GM23338 (cell line): Measurements from ENCODE around the gene PSMB7. TPM values are rescaled to one million over a fixed set of nuclear protein-coding genes. Genes with fewer than 3 reads are reported as not detected.

Experiments used
- ATAC-seq: fragments of 200-7000 bp; cut with Tn5 transposase; 3 replicates; pipeline ENCODE4 v1.9.1; 2020
- DNase-seq: peaks from one replicate; pipeline ENCODE4 v3.0.0-alpha.2; 2015; ENCODE audit warnings: low spot score
- H2AFZ ChIP-seq: fragments of 200-600 bp; sonication (generic); 2 replicates; pipeline ENCODE4 v1.8.0; 2016; ENCODE audit warnings: antibody characterized with exemption, mild to moderate bottlenecking, moderate library complexity
- H3F3A ChIP-seq: fragments of 200-600 bp; sonication (generic); replicated peaks from 2 replicates; pipeline ENCODE4 v1.8.0; 2017; ENCODE audit warnings: antibody characterized with exemption, mixed run types, low read depth
- H3K27ac ChIP-seq: fragments of 200-600 bp; sonication (generic); 2 replicates; pipeline ENCODE4 v1.6.1; 2016; ENCODE audit warnings: low read depth
- H3K27me3 ChIP-seq: fragments of 200-600 bp; sonication (generic); 2 replicates; pipeline ENCODE4 v1.8.0; 2016; ENCODE audit warnings: mild to moderate bottlenecking, mixed run types, moderate library complexity; ENCODE audit not compliant: insufficient read depth
- H3K36me3 ChIP-seq: fragments of 200-600 bp; sonication (generic); 2 replicates; pipeline ENCODE4 v1.8.0; 2016; ENCODE audit warnings: mild to moderate bottlenecking; ENCODE audit not compliant: insufficient read depth
- H3K4me1 ChIP-seq: fragments of 200-600 bp; sonication (generic); 2 replicates; pipeline ENCODE4 v1.8.0; 2016; ENCODE audit warnings: mild to moderate bottlenecking, moderate library complexity; ENCODE audit not compliant: insufficient read depth
- H3K4me2 ChIP-seq: fragments of 200-600 bp; sonication (generic); 2 replicates; pipeline ENCODE4 v1.7.1; 2017; ENCODE audit warnings: mixed run types
- H3K4me3 ChIP-seq: fragments of 200-600 bp; sonication (generic); 2 replicates; pipeline ENCODE4 v1.6.1; 2016; ENCODE audit warnings: mixed run types
- H3K79me2 ChIP-seq: fragments of 200-600 bp; sonication (generic); replicated peaks from 2 replicates; pipeline ENCODE4 v1.8.0; 2017; ENCODE audit warnings: mild to moderate bottlenecking; ENCODE audit not compliant: insufficient read depth
- H3K9me2 ChIP-seq: fragments of 200-600 bp; sonication (generic); 2 replicates; pipeline ENCODE4 v1.8.0; 2017; ENCODE audit not compliant: insufficient read depth
- H4K20me1 ChIP-seq: fragments of 200-600 bp; sonication (generic); replicated peaks from 2 replicates; pipeline ENCODE4 v1.8.0; 2017; ENCODE audit warnings: mild to moderate bottlenecking; ENCODE audit not compliant: insufficient read depth
- H3K27ac Mint-ChIP-seq: 2 replicates; pipeline ENCODE4 v1.8.0; 2020; ENCODE audit warnings: inconsistent platforms, mild to moderate bottlenecking, moderate library complexity, mixed read lengths
- H3K27me3 Mint-ChIP-seq: 3 replicates; pipeline ENCODE4 v1.8.0; 2022; ENCODE audit warnings: low read depth, mild to moderate bottlenecking, moderate library complexity, mixed read lengths, inconsistent platforms; ENCODE audit not compliant: insufficient read depth, poor library complexity
- H3K36me3 Mint-ChIP-seq: 3 replicates; pipeline ENCODE4 v1.8.0; 2021; ENCODE audit warnings: low read depth, mild to moderate bottlenecking, inconsistent platforms, moderate library complexity, mixed read lengths
- H3K4me1 Mint-ChIP-seq: 3 replicates; pipeline ENCODE4 v1.8.0; 2020; ENCODE audit warnings: mild to moderate bottlenecking, inconsistent platforms, mixed read lengths
- H3K4me3 Mint-ChIP-seq: 3 replicates; pipeline ENCODE4 v1.8.0; 2021; ENCODE audit warnings: moderate library complexity, mild to moderate bottlenecking, inconsistent platforms, mixed read lengths
- H3K9me3 Mint-ChIP-seq: 3 replicates; pipeline ENCODE4 v1.8.0; 2020; ENCODE audit warnings: moderate library complexity, mild to moderate bottlenecking, inconsistent platforms, mixed read lengths
- CTCF ChIP-seq, 2 experiments: fragments of 200-600 bp in 1 of 2; sonication (generic) in 1 of 2; conservative IDR thresholded peaks; 2 replicates each; pipeline versions ENCODE4 v1.5.1 to v1.6.1; 2016 to 2017; ENCODE audit warnings: antibody characterized with exemption in 2 of 2, low read depth in 2 of 2, mild to moderate bottlenecking in 2 of 2, moderate library complexity in 1 of 2
- EZH2 ChIP-seq: fragments of 200-600 bp; sonication (generic); IDR thresholded peaks from one replicate; pipeline ENCODE4 v1.8.0; 2017; ENCODE audit warnings: antibody characterized with exemption, mild to moderate bottlenecking, low read depth; ENCODE audit not compliant: unreplicated experiment
- NANOG ChIP-seq: IDR thresholded peaks from 2 replicates; pipeline ENCODE4 v1.6.1; 2016; ENCODE audit warnings: antibody characterized with exemption, borderline replicate concordance
- POLR2AphosphoS5 ChIP-seq: IDR thresholded peaks from 2 replicates; pipeline ENCODE4 v1.6.1; 2016; ENCODE audit warnings: antibody characterized with exemption, low read depth
- REST ChIP-seq: IDR thresholded peaks from one replicate; pipeline ENCODE4 v1.6.1; 2018; ENCODE audit warnings: antibody characterized with exemption; ENCODE audit not compliant: unreplicated experiment
- ZNF331 ChIP-seq: fragments of 250-450 bp; sonication (Bioruptor Pico); IDR thresholded peaks from 2 replicates; pipeline ENCODE4 v1.5.0; 2020; ENCODE audit warnings: low read depth, mild to moderate bottlenecking, moderate library complexity
- polyA plus RNA-seq: library from polyadenylated mRNA; unstranded; fragments of >200 nt; fragmentation: Nextera tagmentation; extraction: Ambion mirVana; gene quantifications from 2 replicates; pipeline ENCODE4 v1.2.1, GENCODE V29; 2016
- total RNA-seq: library from RNA; depleted of rRNA; stranded (reverse); fragments of >200 nt; shearing (Covaris generic); gene quantifications from 2 replicates; pipeline ENCODE4 v1.2.3, GENCODE V29; 2014

The PSMB7 gene
- total and polyA plus RNA-seq, 2 experiments from 2014 or later, result 255 to 268 TPM

DNA sequence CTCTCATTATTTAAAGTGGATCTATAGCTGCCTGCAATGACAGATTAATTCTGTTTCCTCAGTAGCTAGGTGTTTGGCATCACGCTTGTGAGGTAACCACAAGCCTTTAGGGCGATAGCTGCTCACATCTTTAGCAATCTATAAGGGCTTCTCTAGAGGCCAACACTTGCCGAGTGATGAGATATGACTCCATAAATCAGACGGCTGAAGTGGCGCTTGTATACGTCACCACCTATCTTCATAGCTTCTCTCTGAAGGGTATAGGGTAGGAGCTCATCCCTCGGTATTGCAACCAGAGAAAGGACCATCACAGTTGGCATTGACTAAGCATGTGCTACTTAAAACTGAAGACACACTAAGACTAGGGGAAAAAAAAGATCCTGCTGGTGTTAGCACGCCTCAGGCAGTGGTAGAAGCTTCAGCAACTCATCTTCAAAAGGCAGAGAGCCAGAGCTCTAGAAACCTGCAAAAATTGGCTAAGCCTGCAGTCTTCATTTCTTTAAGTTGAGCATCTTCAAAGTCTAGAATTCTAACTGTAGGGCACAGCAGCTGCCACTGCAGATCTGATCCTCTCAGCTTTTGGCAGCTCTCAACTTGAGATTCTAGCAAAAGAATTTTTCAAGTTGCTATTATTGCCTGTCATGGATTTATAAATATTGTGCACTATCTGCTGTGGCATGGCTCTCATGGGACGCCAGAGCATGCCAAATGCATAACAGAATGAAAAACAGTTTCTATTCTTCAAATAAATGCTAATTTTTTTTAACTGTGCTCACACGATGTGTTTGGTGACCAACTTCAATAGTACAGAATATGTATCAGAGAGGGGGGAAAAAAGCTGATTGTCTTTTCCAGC, 37.5 kb downstream of the PSMB7 start:
- no peak overlapping the region for H3K4me3 ChIP-seq
- Mint-ChIP-seq H3K27ac (no peak overlapping the region), H3K36me3 (peaks cover 25% of the 10 kb centered on the region; the same call in 2 of the 3 replicates), H3K4me1 (peaks cover 3% of the 10 kb centered on the region; the same call in 2 of the 3 replicates), H3K4me3 (no peak overlapping the region), H3K27me3 (no peaks in the 10 kb centered on the region), H3K9me3 (peaks cover 3% of the 10 kb centered on the region; the same call in 2 of the 3 replicates)
- H3K79me2 ChIP-seq, result peaks cover 88% of the 10 kb centered on the region
- H4K20me1 ChIP-seq, result peaks cover 20% of the 10 kb centered on the region
- H3F3A ChIP-seq, result no peaks in the 10 kb centered on the region
- no peaks in the 10 kb centered on the region for H3K4me1 ChIP-seq
- no peak overlapping the region for H3K27ac ChIP-seq
- H3K4me2 ChIP-seq, result no peak overlapping the region
- H3K27me3 ChIP-seq, result no peaks in the 10 kb centered on the region
- H3K9me2 ChIP-seq, result no peaks in the 10 kb centered on the region
- TF ChIP-seq REST, result no peak
- no peak for TF ChIP-seq ZNF331 (CRISPR knock-in tag)
- no peak overlapping the region for H2AFZ ChIP-seq
- no peak for DNase-seq
- H3K36me3 ChIP-seq, result no peaks in the 10 kb centered on the region
- no peak for ATAC-seq

GRCh38 chr9:124376329-124376728, 38.9 kb downstream of the PSMB7 start:
- Histone ChIP-seq H3K9me2 (no peaks in the 10 kb centered on the region), H3F3A (no peaks in the 10 kb centered on the region), H3K27ac (no peak overlapping the region), H4K20me1 (peaks cover 29% of the 10 kb centered on the region), H3K27me3 (no peaks in the 10 kb centered on the region), H2AFZ (no peak overlapping the region), H3K4me3 (no peak overlapping the region), H3K79me2 (peaks cover 90% of the 10 kb centered on the region), H3K4me1 (no peaks in the 10 kb centered on the region), H3K4me2 (no peak overlapping the region), H3K36me3 (no peaks in the 10 kb centered on the region)
- ATAC-seq (no peak), DNase-seq (no peak)
- peaks cover 16% of the 10 kb centered on the region for H3K4me1 Mint-ChIP-seq
- TF ChIP-seq NANOG, result no peak
- TF ChIP-seq REST, result no peak
- TF ChIP-seq POLR2AphosphoS5, result no peak
- no peak for TF ChIP-seq EZH2
- TF ChIP-seq ZNF331 (CRISPR knock-in tag), result no peak
- TF ChIP-seq CTCF (conservative IDR thresholded peaks at IDR 0.05; ENCODE audit: low read depth in 2 of 2), result no peak
- no peaks in the 10 kb centered on the region for H3K27me3 Mint-ChIP-seq
- no peak overlapping the region for H3K27ac Mint-ChIP-seq
- peaks cover 3% of the 10 kb centered on the region; the same call in 2 of the 3 replicates for H3K9me3 Mint-ChIP-seq
- no peak overlapping the region for H3K4me3 Mint-ChIP-seq
- H3K36me3 Mint-ChIP-seq, result peaks cover 25% of the 10 kb centered on the region; the same call in 2 of the 3 replicates
